Measurements from ENCODE around the gene COL4A2. TPM values are rescaled to one million over a fixed set of nuclear protein-coding genes. Genes with fewer than 3 reads are reported as not detected.

The COL4A2 gene
- total RNA-seq, 2 experiments from 2014 or later: not detected

- Mint-ChIP-seq H3K27me3 (peaks cover 6% of the 10 kb centered on the region), H3K9me3 (no peaks in the 10 kb centered on the region), H3K4me3 (no peak overlapping the region), H3K27ac (no peak overlapping the region), H3K4me1 (peaks cover 20% of the 10 kb centered on the region), H3K36me3 (ENCODE audit: low read depth) (peaks cover 5% of the 10 kb centered on the region)
- POLR2A ChIA-PET: no interaction called here
- CTCF ChIA-PET: no interaction called here
- no peak for DNase-seq
Measured at GRCh38 chr13:110557610-110558305, 250.7 kb downstream of the COL4A2 start.

DNA sequence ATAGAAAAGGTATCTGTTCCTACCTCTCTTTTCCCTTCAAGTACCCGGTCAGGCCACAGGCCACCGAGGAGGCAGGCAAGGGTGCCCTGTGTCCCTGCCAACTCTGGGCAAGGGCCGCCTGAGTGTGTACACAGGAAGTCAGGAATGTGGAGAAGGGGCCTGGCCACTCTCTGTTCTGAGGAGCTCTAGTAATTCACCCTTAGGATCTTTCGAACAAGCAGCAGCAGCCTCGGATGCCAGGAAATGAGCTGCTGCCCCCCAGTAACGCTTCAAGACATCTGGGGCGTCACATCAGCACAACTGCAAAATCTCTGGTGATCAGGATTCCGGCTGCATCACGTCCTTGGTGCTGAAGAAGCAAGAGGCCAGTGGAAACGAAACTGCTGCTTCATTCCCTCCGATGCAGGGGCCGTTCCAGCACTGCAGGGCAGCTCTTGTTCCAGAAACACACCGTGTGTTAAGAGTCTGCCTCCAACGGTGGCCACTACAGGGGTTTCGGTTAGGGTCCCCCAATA lies 252.4 kb downstream of the COL4A2 start:
- H3K9me3 Mint-ChIP-seq: no peaks in the 10 kb centered on the region
- H3K4me3 Mint-ChIP-seq: no peak overlapping the region
- DNase-seq: no peak
- CTCF ChIA-PET: no interaction called here
- peaks cover 17% of the 10 kb centered on the region for H3K27me3 Mint-ChIP-seq
- peaks cover 5% of the 10 kb centered on the region for H3K36me3 Mint-ChIP-seq (ENCODE audit: low read depth)
- H3K27ac Mint-ChIP-seq: no peak overlapping the region
- peaks cover 33% of the 10 kb centered on the region for H3K4me1 Mint-ChIP-seq
- POLR2A ChIA-PET: no interaction called here

- H3K36me3 Mint-ChIP-seq (ENCODE audit: low read depth): peaks cover 5% of the 10 kb centered on the region
- peak overlapping the region; percentile 73 for H3K4me3 Mint-ChIP-seq
- ChIA-PET CTCF (no interaction called here), POLR2A (no interaction called here)
- H3K9me3 Mint-ChIP-seq: no peaks in the 10 kb centered on the region
- peaks cover 17% of the 10 kb centered on the region for H3K27me3 Mint-ChIP-seq
- no peak for DNase-seq
- peaks cover 33% of the 10 kb centered on the region for H3K4me1 Mint-ChIP-seq
- peak overlapping the region; percentile 37 for H3K27ac Mint-ChIP-seq
Measured at GRCh38 chr13:110559986-110560385, 252.9 kb downstream of the COL4A2 start.

- Mint-ChIP-seq H3K27ac (peak overlapping the region; percentile 26), H3K9me3 (no peaks in the 10 kb centered on the region), H3K36me3 (ENCODE audit: low read depth) (peaks cover 5% of the 10 kb centered on the region), H3K4me3 (peak overlapping the region; percentile 73), H3K4me1 (peaks cover 33% of the 10 kb centered on the region), H3K27me3 (peaks cover 21% of the 10 kb centered on the region)
- ChIA-PET CTCF (interaction anchor here (1.0 kb wide), 1 partner anchor 29 kb away, joined by 3 read pairs; no protein-coding TSS in a partner anchor), POLR2A (interaction anchor here (1.0 kb wide), 1 partner anchor 55 kb away, joined by 4 read pairs; the partner anchor contains the start of gene NAXD)
- no peak for DNase-seq
Measured at GRCh38 chr13:110560601-110561343, 253.7 kb downstream of the COL4A2 start.

GRCh38 chr13:110561344-110562035 lies 254.4 kb downstream of the COL4A2 start, which contains the start of gene RAB20:
Gene RAB20 (minus strand): TSS chr13:110561722. CDS start chr13:110561519, 203 bp downstream.
- peak; percentile 69 for DNase-seq
- no peaks in the 10 kb centered on the region for H3K9me3 Mint-ChIP-seq
- peaks cover 5% of the 10 kb centered on the region for H3K36me3 Mint-ChIP-seq (ENCODE audit: low read depth)
- peaks cover 23% of the 10 kb centered on the region for H3K27me3 Mint-ChIP-seq
- peaks cover 33% of the 10 kb centered on the region for H3K4me1 Mint-ChIP-seq
- CTCF ChIA-PET: interaction anchor here (1.0 kb wide), 1 partner anchor 28 kb away, joined by 3 read pairs; no protein-coding TSS in a partner anchor
- peak within 1 kb of the TSS; percentile 94 for H3K4me3 Mint-ChIP-seq
- peak within 1 kb of the TSS; percentile 85 for H3K27ac Mint-ChIP-seq
- POLR2A ChIA-PET: interaction anchor here (1.0 kb wide), 2 partner anchors 54 to 106 kb away, joined by 3 to 4 read pairs; partner anchors contain the start of gene NAXD

DNA sequence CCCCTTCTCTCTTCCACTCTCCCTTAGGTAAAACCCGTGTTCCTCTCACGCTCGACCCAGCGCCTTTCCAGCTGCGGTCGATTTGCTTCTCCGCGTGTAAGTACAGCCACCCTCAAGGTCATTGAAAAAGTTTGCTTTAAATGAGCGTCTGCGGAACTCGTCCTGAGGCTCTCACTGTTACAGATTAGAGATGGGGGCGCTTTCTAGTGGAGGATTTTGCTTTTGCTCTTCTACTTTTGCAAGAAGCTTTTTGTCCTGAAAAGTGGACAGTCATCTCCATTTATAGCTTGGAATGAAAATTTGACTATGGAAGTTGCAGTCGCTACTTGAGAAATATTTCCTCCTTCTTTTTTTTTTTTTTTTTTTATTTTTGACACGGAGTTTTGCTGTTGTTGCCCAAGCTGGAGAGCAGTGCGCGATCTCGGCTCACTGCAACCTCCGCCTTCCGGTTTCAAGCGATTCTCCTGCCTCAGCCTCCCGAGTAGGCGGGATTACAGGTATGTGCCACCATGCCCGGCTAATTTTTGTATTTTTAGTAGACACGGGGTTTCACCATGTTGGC lies 255.0 kb downstream of the COL4A2 start:
- DNase-seq: peak; percentile 14
- H3K36me3 Mint-ChIP-seq (ENCODE audit: low read depth): peaks cover 4% of the 10 kb centered on the region
- CTCF ChIA-PET: interaction anchor here (0.6 kb wide), 1 partner anchor 239 kb away, joined by 3 read pairs; no protein-coding TSS in a partner anchor
- peak overlapping the region; percentile 94 for H3K4me3 Mint-ChIP-seq
- H3K27ac Mint-ChIP-seq: peak overlapping the region; percentile 85
- peaks cover 23% of the 10 kb centered on the region for H3K27me3 Mint-ChIP-seq
- peaks cover 32% of the 10 kb centered on the region for H3K4me1 Mint-ChIP-seq
- POLR2A ChIA-PET: interaction anchor here (1.0 kb wide), 2 partner anchors 53 to 106 kb away, joined by 3 to 4 read pairs; partner anchors contain the start of gene NAXD
- H3K9me3 Mint-ChIP-seq: no peaks in the 10 kb centered on the region

Small RNA genes within 50 kb of the gene (microRNA-seq; reads per million reads assigned to microRNA genes)
- not detected for gene MIR8073 (ENCODE audit: borderline microRNAs expressed, borderline replicate concordance)

Other genes with a start within 250 kb of the COL4A2 start
- under 1 TPM; 0.06 to 0.12 TPM for gene COL4A1, start 127 bp upstream of the COL4A2 start, total RNA-seq

All from activated CD4-positive, alpha-beta T cell treated with anti-CD3 and anti-CD28 coated beads, Interleukin-2, amount 10 ng/mL, durations not matched to agents 7 days and 5 days (primary cell).